ENCODE results near the gene ABHD4. TPM values are rescaled to one million over a fixed set of nuclear protein-coding genes. Genes with fewer than 3 reads are reported as not detected.
"Not testable (repeated sequence)": the region's sequence is repeated elsewhere in the genome, so short reads cannot be mapped to it uniquely, and the experiment has no call there.

The ABHD4 gene
- total RNA-seq, 6 experiments from 2014 or later = 22.2 to 31.6 (median 27.5) TPM

DNA sequence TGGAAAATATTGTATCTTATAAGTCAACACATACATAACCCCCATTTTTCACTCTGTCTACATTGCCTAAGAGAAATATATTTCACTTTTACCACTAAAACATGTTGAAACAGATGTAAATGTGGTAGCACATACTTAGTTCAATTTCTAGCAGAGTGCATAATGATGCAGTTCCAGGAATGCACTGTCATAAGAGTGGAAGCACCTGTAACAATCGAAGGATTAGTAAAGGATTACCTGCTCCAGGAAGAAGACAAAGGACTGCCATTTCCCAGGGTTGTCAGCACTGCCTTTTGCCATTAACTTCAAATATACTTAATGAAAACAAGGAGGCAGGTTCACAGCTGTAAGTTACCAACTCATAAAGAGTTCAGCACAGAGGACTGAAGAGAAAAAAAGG is 33.6 kb upstream of the ABHD4 start:
- Mint-ChIP-seq H3K27ac (no peak overlapping the region), H3K4me3 (no peak overlapping the region), H3K4me1 (ENCODE audit: low read depth) (peaks cover 15% of the 10 kb centered on the region), H3K9me3 (no peaks in the 10 kb centered on the region), H3K36me3 (ENCODE audit: low read depth) (peaks cover 10% of the 10 kb centered on the region; the same call in 1 of the 2 replicates), H3K27me3 (ENCODE audit: insufficient read depth) (no peaks in the 10 kb centered on the region; the same call in 1 of the 2 replicates)
- DNase-seq = no peak
- TF ChIP-seq, protein P1, sequence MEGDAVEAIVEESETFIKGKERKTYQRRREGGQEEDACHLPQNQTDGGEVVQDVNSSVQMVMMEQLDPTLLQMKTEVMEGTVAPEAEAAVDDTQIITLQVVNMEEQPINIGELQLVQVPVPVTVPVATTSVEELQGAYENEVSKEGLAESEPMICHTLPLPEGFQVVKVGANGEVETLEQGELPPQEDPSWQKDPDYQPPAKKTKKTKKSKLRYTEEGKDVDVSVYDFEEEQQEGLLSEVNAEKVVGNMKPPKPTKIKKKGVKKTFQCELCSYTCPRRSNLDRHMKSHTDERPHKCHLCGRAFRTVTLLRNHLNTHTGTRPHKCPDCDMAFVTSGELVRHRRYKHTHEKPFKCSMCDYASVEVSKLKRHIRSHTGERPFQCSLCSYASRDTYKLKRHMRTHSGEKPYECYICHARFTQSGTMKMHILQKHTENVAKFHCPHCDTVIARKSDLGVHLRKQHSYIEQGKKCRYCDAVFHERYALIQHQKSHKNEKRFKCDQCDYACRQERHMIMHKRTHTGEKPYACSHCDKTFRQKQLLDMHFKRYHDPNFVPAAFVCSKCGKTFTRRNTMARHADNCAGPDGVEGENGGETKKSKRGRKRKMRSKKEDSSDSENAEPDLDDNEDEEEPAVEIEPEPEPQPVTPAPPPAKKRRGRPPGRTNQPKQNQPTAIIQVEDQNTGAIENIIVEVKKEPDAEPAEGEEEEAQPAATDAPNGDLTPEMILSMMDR (IDR thresholded peaks at IDR 0.05) = no peak

DNA sequence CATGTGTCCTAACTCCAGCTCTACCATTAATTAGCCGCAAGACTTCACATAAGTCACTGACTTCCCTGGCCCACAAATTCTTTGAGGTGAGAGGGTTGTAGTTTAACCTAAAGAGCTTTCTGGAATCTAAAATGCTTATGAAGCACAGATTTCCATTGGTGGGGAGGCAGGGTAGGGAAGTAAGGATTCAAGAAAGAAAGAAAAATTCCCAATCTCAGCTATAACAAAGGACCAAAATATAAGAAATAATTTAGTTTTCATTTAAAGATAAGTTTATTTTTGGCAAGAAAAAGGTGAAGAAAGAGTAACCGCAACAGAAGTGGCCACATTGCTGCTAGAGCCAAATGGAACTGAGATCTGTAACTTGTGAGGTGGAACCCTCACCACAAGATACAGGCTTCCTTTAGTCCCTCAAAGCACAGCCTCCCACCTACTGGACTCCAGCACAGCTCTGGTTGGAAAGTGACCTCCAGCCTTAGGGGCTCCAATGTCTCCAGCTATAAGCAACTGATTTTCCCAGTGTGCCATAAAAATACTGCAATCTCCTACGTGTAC is 32.6 kb upstream of the ABHD4 start:
- peaks cover 18% of the 10 kb centered on the region for H3K4me1 Mint-ChIP-seq (ENCODE audit: low read depth)
- H3K27me3 Mint-ChIP-seq (ENCODE audit: insufficient read depth) = no peaks in the 10 kb centered on the region; the same call in 1 of the 2 replicates
- no peak overlapping the region for H3K27ac Mint-ChIP-seq
- DNase-seq = no peak
- peaks cover 10% of the 10 kb centered on the region; the same call in 1 of the 2 replicates for H3K36me3 Mint-ChIP-seq (ENCODE audit: low read depth)
- H3K9me3 Mint-ChIP-seq = no peaks in the 10 kb centered on the region
- TF ChIP-seq, protein P1 (IDR thresholded peaks at IDR 0.05) = no peak
- H3K4me3 Mint-ChIP-seq = no peak overlapping the region

DNA sequence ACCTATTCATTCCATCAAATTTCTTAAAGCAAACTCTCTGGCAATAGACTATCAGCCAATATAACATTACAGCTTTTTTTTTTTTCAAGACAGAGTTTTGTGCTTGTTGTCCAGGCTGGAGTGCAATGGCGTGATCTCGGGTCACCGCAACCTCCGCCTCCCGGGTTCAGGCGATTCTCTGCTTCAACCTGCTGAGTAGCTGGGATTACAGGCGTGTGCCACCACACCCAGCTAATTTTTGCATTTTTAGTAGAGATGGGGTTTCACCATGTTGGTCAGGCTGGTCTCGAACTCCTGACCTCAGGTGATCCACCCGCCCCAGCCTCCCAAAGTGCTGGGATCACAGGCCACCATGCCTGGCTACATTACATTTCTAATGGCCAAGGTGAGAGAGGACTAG is 31.8 kb upstream of the ABHD4 start:
- H3K4me3 Mint-ChIP-seq; DNase-seq; H3K27me3 Mint-ChIP-seq (ENCODE audit: insufficient read depth); H3K27ac Mint-ChIP-seq; H3K9me3 Mint-ChIP-seq: not testable (repeated sequence)
- Mint-ChIP-seq H3K4me1 (ENCODE audit: low read depth) (peaks cover 24% of the 10 kb centered on the region), H3K36me3 (ENCODE audit: low read depth) (peaks cover 10% of the 10 kb centered on the region; the same call in 1 of the 2 replicates)

- Mint-ChIP-seq H3K27me3 (ENCODE audit: insufficient read depth) (no peaks in the 10 kb centered on the region; the same call in 1 of the 2 replicates), H3K27ac (no peak overlapping the region), H3K9me3 (no peaks in the 10 kb centered on the region), H3K36me3 (ENCODE audit: low read depth) (peaks cover 12% of the 10 kb centered on the region; the same call in 1 of the 2 replicates), H3K4me1 (ENCODE audit: low read depth) (peaks cover 26% of the 10 kb centered on the region), H3K4me3 (no peak overlapping the region)
- DNase-seq = no peak
- TF ChIP-seq, protein P1 (IDR thresholded peaks at IDR 0.05) = no peak
Observed at GRCh38 chr14:22566845-22567244, 31.3 kb upstream of the ABHD4 start.

DNA sequence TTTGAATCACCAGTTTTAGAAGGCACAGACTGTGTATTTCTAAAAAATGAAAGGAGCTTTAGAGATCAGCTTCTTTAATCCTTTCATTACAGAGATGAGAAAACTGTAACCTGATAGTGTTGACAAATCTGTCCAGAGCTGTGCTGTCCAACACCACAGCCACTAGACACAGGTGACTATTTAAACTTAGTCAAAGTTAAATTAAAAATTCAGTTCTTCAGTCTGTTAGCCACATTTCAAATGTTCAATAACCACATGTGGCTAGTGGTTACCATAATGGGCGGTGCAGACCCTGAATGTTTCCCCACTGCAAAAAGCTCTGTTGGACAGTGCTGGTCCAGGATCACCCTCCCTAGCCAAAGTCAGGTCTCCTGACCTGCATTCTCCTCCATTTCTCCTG is 30.7 kb upstream of the ABHD4 start:
- H3K9me3 Mint-ChIP-seq = no peaks in the 10 kb centered on the region
- H3K4me3 Mint-ChIP-seq = no peak overlapping the region
- no peaks in the 10 kb centered on the region; the same call in 1 of the 2 replicates for H3K27me3 Mint-ChIP-seq (ENCODE audit: insufficient read depth)
- H3K36me3 Mint-ChIP-seq (ENCODE audit: low read depth) = peaks cover 17% of the 10 kb centered on the region; the same call in 1 of the 2 replicates
- no peak for DNase-seq
- TF ChIP-seq, protein P1 (IDR thresholded peaks at IDR 0.05) = no peak
- H3K4me1 Mint-ChIP-seq (ENCODE audit: low read depth) = peaks cover 32% of the 10 kb centered on the region
- no peak overlapping the region for H3K27ac Mint-ChIP-seq

GRCh38 chr14:22569106-22569736 is 28.9 kb upstream of the ABHD4 start:
- H3K4me3 Mint-ChIP-seq = no peak overlapping the region
- peaks cover 32% of the 10 kb centered on the region for H3K36me3 Mint-ChIP-seq (ENCODE audit: low read depth)
- no peaks in the 10 kb centered on the region for H3K9me3 Mint-ChIP-seq
- peaks cover 47% of the 10 kb centered on the region for H3K4me1 Mint-ChIP-seq (ENCODE audit: low read depth)
- DNase-seq = no peak
- TF ChIP-seq, protein P1 (IDR thresholded peaks at IDR 0.05) = no peak
- H3K27me3 Mint-ChIP-seq (ENCODE audit: insufficient read depth) = no peaks in the 10 kb centered on the region; the same call in 1 of the 2 replicates
- H3K27ac Mint-ChIP-seq = peak overlapping the region; percentile 31
